GM13976 (cell line): ENCODE measurements around the gene DHX29.

Experiments
- DNase-seq: peaks from one replicate; pipeline ENCODE4 v3.0.0; 2012; ENCODE audit warnings: low spot score
- CTCF ChIP-seq: IDR thresholded peaks from 2 replicates; pipeline ENCODE4 v1.5.1; 2012; ENCODE audit warnings: borderline replicate concordance, mild to moderate bottlenecking; ENCODE audit not compliant: insufficient read depth; ENCODE audit errors: extremely low read depth, missing control alignments, control extremely low read depth
- in situ Hi-C: fragments of 300-500 bp; cut with MboI; formaldehyde crosslinking; loops from one replicate; pipeline ENCODE4 v1.12.0; 2022; ENCODE audit warnings: low sequenced_read_pairs, mixed read lengths, inconsistent platforms; ENCODE audit not compliant: unreplicated experiment

Gene DHX29

DNA sequence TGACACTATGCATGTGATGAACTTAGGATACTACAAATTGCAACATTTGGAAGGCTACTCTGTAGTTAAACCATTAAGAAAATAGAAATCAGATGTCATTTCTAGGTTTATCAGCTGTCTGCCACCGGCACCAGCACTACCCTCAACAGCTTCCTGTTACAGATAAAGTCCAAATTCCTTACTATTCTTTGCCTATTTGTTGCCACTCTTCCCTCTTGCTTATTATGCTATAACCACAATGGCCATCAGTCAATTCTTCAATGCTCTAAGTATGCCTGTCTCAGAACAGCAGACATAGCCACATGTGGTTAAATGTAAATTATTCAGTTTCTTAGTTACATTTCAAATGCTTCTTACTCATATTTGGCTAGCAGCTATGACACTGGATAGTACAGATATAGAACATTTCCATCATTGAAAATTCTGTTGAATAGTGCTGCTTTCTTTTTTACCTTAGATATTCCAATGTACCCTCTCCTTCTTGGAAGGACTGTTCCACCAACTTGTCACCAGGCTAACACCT lies 21.0 kb downstream of the DHX29 start:
- DNase-seq = no peak
- in situ Hi-C loops = no loop called here
- no peak for TF ChIP-seq CTCF

DNA sequence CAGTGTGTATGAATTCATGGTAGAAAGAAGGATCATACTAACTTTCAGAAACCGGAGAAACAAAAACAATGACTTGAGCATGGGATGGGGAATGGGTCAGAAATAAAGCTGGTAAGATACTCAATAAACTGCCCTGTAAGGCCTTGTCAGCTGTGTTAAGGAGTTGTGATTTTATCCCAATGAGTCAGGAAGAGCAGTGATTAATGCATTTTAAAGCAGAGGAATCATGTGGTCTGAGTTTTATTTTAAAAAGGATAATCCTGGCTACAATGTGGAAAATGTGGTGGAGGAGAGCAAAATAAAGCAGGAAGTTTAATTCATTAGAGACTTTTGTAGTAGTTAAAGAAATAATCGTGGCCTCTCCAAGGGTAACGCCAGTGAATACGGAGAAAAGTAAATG lies 28.7 kb downstream of the DHX29 start:
- in situ Hi-C loops = no loop called here
- TF ChIP-seq CTCF = no peak
- no peak for DNase-seq

DNA sequence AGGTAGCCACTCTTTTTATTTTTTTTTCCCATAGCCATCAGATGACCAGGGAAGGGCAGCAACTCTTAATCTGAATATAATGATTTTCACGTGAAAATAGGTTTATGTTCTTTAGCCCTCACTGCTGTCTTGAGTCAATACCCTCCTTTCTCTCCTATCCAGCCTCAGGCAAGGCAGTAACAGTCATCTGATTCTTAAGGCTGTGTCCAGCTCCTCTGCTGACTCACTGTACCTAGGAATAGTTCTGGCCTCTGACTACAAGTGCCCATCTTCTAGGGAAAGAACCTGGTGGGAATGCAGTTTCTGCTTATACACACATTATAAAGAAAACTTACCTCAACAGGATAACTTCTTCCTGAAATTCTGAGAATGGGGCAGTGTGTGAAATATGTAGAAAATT lies 30.7 kb downstream of the DHX29 start:
- no peak for DNase-seq
- in situ Hi-C loops = no loop called here
- TF ChIP-seq CTCF = no peak

DNA sequence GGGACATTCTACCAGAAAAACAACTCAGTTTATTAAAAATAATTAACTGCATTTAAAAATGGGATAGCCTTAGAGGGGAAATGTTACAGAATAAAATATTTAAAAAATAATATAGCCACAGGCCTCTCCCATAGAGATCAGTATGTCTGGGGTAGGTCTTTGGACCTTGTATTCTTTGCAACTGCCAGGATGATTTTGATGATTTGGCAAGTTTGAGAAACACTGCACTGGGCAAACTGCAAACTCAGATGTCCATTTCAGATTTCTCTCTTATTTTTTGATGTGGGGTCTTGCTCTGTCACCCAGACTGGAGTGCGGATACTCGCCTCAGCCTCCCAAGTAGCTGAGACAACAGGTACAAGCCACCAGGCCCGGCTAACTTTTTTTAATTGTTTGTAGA lies 49.2 kb downstream of the DHX29 start:
- DNase-seq = no peak
- in situ Hi-C loops = no loop called here
- TF ChIP-seq CTCF = no peak

- in situ Hi-C loops = no loop called here
- no peak for DNase-seq
- TF ChIP-seq CTCF = no peak
These were observed 52.7 kb downstream of the DHX29 start for GRCh38 chr5:55254802-55255201.

GRCh38 chr5:55250064-55250463 lies 57.4 kb downstream of the DHX29 start:
- TF ChIP-seq CTCF = no peak
- DNase-seq = no peak
- in situ Hi-C loops = no loop called here

GRCh38 chr5:55241746-55242145 lies 65.7 kb downstream of the DHX29 start:
- TF ChIP-seq CTCF = no peak
- in situ Hi-C loops = no loop called here
- DNase-seq = no peak
